Measurements from ENCODE around the gene FOXD2. TPM values are rescaled to one million over a fixed set of nuclear protein-coding genes. Genes with fewer than 3 reads are reported as not detected.

The FOXD2 gene
- total RNA-seq, 1 donor from 2014 or later, result 0.07 TPM

- no peak for DNase-seq (ENCODE audit: low read depth)
- peaks cover 4% of the 10 kb centered on the region for H3K4me1 Mint-ChIP-seq (ENCODE audit: low read depth, unreplicated experiment)
- H3K27me3 Mint-ChIP-seq (ENCODE audit: low read depth, unreplicated experiment), result peaks cover 39% of the 10 kb centered on the region
- H3K4me3 Mint-ChIP-seq (ENCODE audit: unreplicated experiment), result no peak overlapping the region
- H3K36me3 Mint-ChIP-seq (ENCODE audit: low read depth, unreplicated experiment), result peaks cover 2% of the 10 kb centered on the region
- Histone ChIP-seq H3K79me2 (ENCODE audit: insufficient read depth, low read length) (no peaks in the 10 kb centered on the region), H3K4me1 (ENCODE audit: insufficient read depth, low read length) (no peaks in the 10 kb centered on the region), H4K20me1 (ENCODE audit: insufficient read depth, low read length) (peaks cover 12% of the 10 kb centered on the region), H2AFZ (ENCODE audit: low read depth, low read length) (no peak overlapping the region), H3K9me3 (ENCODE audit: insufficient read depth, low read depth, low read length) (no peaks in the 10 kb centered on the region), H3K4me2 (ENCODE audit: low read length) (no peak overlapping the region), H3K9ac (ENCODE audit: low read length) (no peak overlapping the region), H3K4me3 (ENCODE audit: insufficient read depth, low read depth, low read length) (no peak overlapping the region), H3K27ac (ENCODE audit: low read depth, low read length) (no peak overlapping the region), H3K27me3 (ENCODE audit: insufficient read depth, low read length) (no peaks in the 10 kb centered on the region), H3K36me3 (ENCODE audit: insufficient read depth, low read length) (no peaks in the 10 kb centered on the region)
- no peak for TF ChIP-seq CTCF (IDR thresholded peaks at IDR 0.05; ENCODE audit: insufficient read depth, low read depth, low read length)
- no peak for TF ChIP-seq EZH2 (IDR thresholded peaks at IDR 0.05; ENCODE audit: insufficient read depth, low read length)
- no peak overlapping the region for H3K27ac Mint-ChIP-seq (ENCODE audit: unreplicated experiment)
- H3K9me3 Mint-ChIP-seq (ENCODE audit: unreplicated experiment), result no peaks in the 10 kb centered on the region
- no peak for FAIRE-seq
Observed at GRCh38 chr1:47390843-47391242, 47.0 kb upstream of the FOXD2 start.

- H3K4me1 ChIP-seq (ENCODE audit: insufficient read depth, low read length), result no peaks in the 10 kb centered on the region
- H3K4me2 ChIP-seq (ENCODE audit: low read length), result no peak overlapping the region
- H3K27me3 Mint-ChIP-seq (ENCODE audit: low read depth, unreplicated experiment), result peaks cover 50% of the 10 kb centered on the region
- peaks cover 5% of the 10 kb centered on the region for H4K20me1 ChIP-seq (ENCODE audit: insufficient read depth, low read length)
- H3K4me1 Mint-ChIP-seq (ENCODE audit: low read depth, unreplicated experiment), result peaks cover 4% of the 10 kb centered on the region
- H3K9ac ChIP-seq (ENCODE audit: low read length), result no peak overlapping the region
- no peak overlapping the region for H3K4me3 Mint-ChIP-seq (ENCODE audit: unreplicated experiment)
- H3K27ac ChIP-seq (ENCODE audit: low read depth, low read length), result no peak overlapping the region
- H3K9me3 Mint-ChIP-seq (ENCODE audit: unreplicated experiment), result no peaks in the 10 kb centered on the region
- no peak overlapping the region for H2AFZ ChIP-seq (ENCODE audit: low read depth, low read length)
- DNase-seq (ENCODE audit: low read depth) (no peak), FAIRE-seq (no peak)
- no peaks in the 10 kb centered on the region for H3K79me2 ChIP-seq (ENCODE audit: insufficient read depth, low read length)
- no peak for TF ChIP-seq EZH2 (IDR thresholded peaks at IDR 0.05; ENCODE audit: insufficient read depth, low read length)
- no peak for TF ChIP-seq CTCF (IDR thresholded peaks at IDR 0.05; ENCODE audit: insufficient read depth, low read depth, low read length)
- no peaks in the 10 kb centered on the region for H3K36me3 ChIP-seq (ENCODE audit: insufficient read depth, low read length)
- peaks cover 2% of the 10 kb centered on the region for H3K27me3 ChIP-seq (ENCODE audit: insufficient read depth, low read length)
- H3K27ac Mint-ChIP-seq (ENCODE audit: unreplicated experiment), result no peak overlapping the region
- no peaks in the 10 kb centered on the region for H3K9me3 ChIP-seq (ENCODE audit: insufficient read depth, low read depth, low read length)
- no peak overlapping the region for H3K4me3 ChIP-seq (ENCODE audit: insufficient read depth, low read depth, low read length)
- H3K36me3 Mint-ChIP-seq (ENCODE audit: low read depth, unreplicated experiment), result peaks cover 2% of the 10 kb centered on the region
Observed at GRCh38 chr1:47393141-47393540, 44.7 kb upstream of the FOXD2 start.

- H3K4me2 ChIP-seq (ENCODE audit: low read length), result no peak overlapping the region
- H3K27me3 ChIP-seq (ENCODE audit: insufficient read depth, low read length), result peaks cover 8% of the 10 kb centered on the region
- no peak overlapping the region for H3K27ac Mint-ChIP-seq (ENCODE audit: unreplicated experiment)
- H3K9ac ChIP-seq (ENCODE audit: low read length), result no peak overlapping the region
- H3K9me3 ChIP-seq (ENCODE audit: insufficient read depth, low read depth, low read length), result no peaks in the 10 kb centered on the region
- no peaks in the 10 kb centered on the region for H4K20me1 ChIP-seq (ENCODE audit: insufficient read depth, low read length)
- H3K79me2 ChIP-seq (ENCODE audit: insufficient read depth, low read length), result no peaks in the 10 kb centered on the region
- FAIRE-seq, result no peak
- H3K27ac ChIP-seq (ENCODE audit: low read depth, low read length), result no peak overlapping the region
- no peaks in the 10 kb centered on the region for H3K4me1 ChIP-seq (ENCODE audit: insufficient read depth, low read length)
- TF ChIP-seq CTCF (IDR thresholded peaks at IDR 0.05; ENCODE audit: insufficient read depth, low read depth, low read length) (no peak), EZH2 (IDR thresholded peaks at IDR 0.05; ENCODE audit: insufficient read depth, low read length) (no peak)
- H3K9me3 Mint-ChIP-seq (ENCODE audit: unreplicated experiment), result no peaks in the 10 kb centered on the region
- no peaks in the 10 kb centered on the region for H3K4me1 Mint-ChIP-seq (ENCODE audit: low read depth, unreplicated experiment)
- H3K27me3 Mint-ChIP-seq (ENCODE audit: low read depth, unreplicated experiment), result peaks cover 61% of the 10 kb centered on the region
- no peak overlapping the region for H3K4me3 Mint-ChIP-seq (ENCODE audit: unreplicated experiment)
- no peak overlapping the region for H2AFZ ChIP-seq (ENCODE audit: low read depth, low read length)
- no peak for DNase-seq (ENCODE audit: low read depth)
- no peaks in the 10 kb centered on the region for H3K36me3 ChIP-seq (ENCODE audit: insufficient read depth, low read length)
- H3K36me3 Mint-ChIP-seq (ENCODE audit: low read depth, unreplicated experiment), result no peaks in the 10 kb centered on the region
- no peak overlapping the region for H3K4me3 ChIP-seq (ENCODE audit: insufficient read depth, low read depth, low read length)
Observed at GRCh38 chr1:47395433-47395832, 42.4 kb upstream of the FOXD2 start.

Data from astrocyte (in vitro differentiated cells and primary cell).